ENCODE measurements around the gene OPCML. TPM values are rescaled to one million over a fixed set of nuclear protein-coding genes. Genes with fewer than 3 reads are reported as not detected.

OPCML gene
- total and polyA plus RNA-seq, 2 donors (not counting 1 experiment from before 2014, with no cell fraction given), result 0.99 to 2.8 TPM

GRCh38 chr11:132913295-132913694 lies 619.0 kb downstream of the OPCML start:
- Histone ChIP-seq H3K4me3 (replicated peaks in 1 of 4; ENCODE audit: control extremely low read depth in 1 of 4, insufficient read depth in 1 of 4, low read depth in 3 of 4, low read length in 4 of 4) (no peak overlapping the region), H3K4me2 (ENCODE audit: extremely low read depth, insufficient read depth, low read length) (no peak overlapping the region), H3K79me2 (ENCODE audit: control insufficient read depth, insufficient read depth, low read length) (no peaks in the 10 kb centered on the region), H3K27ac (ENCODE audit: insufficient read depth, low read length) (no peak overlapping the region), H3K27me3 (ENCODE audit: control insufficient read depth, insufficient read depth, low read length) (no peaks in the 10 kb centered on the region), H3K9ac (ENCODE audit: insufficient read depth, low read length) (no peak overlapping the region), H3K36me3 (ENCODE audit: control insufficient read depth, insufficient read depth, low read length) (no peaks in the 10 kb centered on the region), H3K4me1 (ENCODE audit: control insufficient read depth, extremely low read depth, insufficient read depth, low read length) (peaks cover 3% of the 10 kb centered on the region), H2AFZ (ENCODE audit: low read length) (no peak overlapping the region), H4K20me1 (ENCODE audit: control insufficient read depth, extremely low read depth, insufficient read depth, low read length) (no peaks in the 10 kb centered on the region), H3K9me3 (ENCODE audit: control insufficient read depth, insufficient read depth, low read depth, low read length) (no peaks in the 10 kb centered on the region)
- DNase-seq (ENCODE audit: low read depth in 2 of 2), result no peak
- TF ChIP-seq CTCF (conservative IDR thresholded peaks at IDR 0.05 in 1 of 2, IDR thresholded peaks at IDR 0.05 in 1 of 2; ENCODE audit: low read depth in 1 of 2, low read length in 2 of 2) (no peak), EZH2 (IDR thresholded peaks at IDR 0.05; ENCODE audit: low read length, missing control alignments) (no peak)

GRCh38 chr11:132911186-132911585 lies 621.1 kb downstream of the OPCML start:
- Histone ChIP-seq H3K36me3 (ENCODE audit: control insufficient read depth, insufficient read depth, low read length) (no peaks in the 10 kb centered on the region), H2AFZ (ENCODE audit: low read length) (no peak overlapping the region), H3K79me2 (ENCODE audit: control insufficient read depth, insufficient read depth, low read length) (no peaks in the 10 kb centered on the region), H3K27me3 (ENCODE audit: control insufficient read depth, insufficient read depth, low read length) (no peaks in the 10 kb centered on the region), H3K27ac (ENCODE audit: insufficient read depth, low read length) (no peak overlapping the region), H3K9ac (ENCODE audit: insufficient read depth, low read length) (no peak overlapping the region), H3K9me3 (ENCODE audit: control insufficient read depth, insufficient read depth, low read depth, low read length) (no peaks in the 10 kb centered on the region), H3K4me3 (replicated peaks in 1 of 4; ENCODE audit: control extremely low read depth in 1 of 4, insufficient read depth in 1 of 4, low read depth in 3 of 4, low read length in 4 of 4) (no peak overlapping the region), H3K4me1 (ENCODE audit: control insufficient read depth, extremely low read depth, insufficient read depth, low read length) (peaks cover 3% of the 10 kb centered on the region), H3K4me2 (ENCODE audit: extremely low read depth, insufficient read depth, low read length) (peak overlapping the region; percentile 20), H4K20me1 (ENCODE audit: control insufficient read depth, extremely low read depth, insufficient read depth, low read length) (no peaks in the 10 kb centered on the region)
- TF ChIP-seq CTCF (conservative IDR thresholded peaks at IDR 0.05 in 1 of 2, IDR thresholded peaks at IDR 0.05 in 1 of 2; ENCODE audit: low read depth in 1 of 2, low read length in 2 of 2) (no peak), EZH2 (IDR thresholded peaks at IDR 0.05; ENCODE audit: low read length, missing control alignments) (no peak)
- peak; percentile 72 to 90 for DNase-seq (ENCODE audit: low read depth in 2 of 2)

GRCh38 chr11:132910011-132910760 lies 622.1 kb downstream of the OPCML start:
- Histone ChIP-seq H3K9ac (ENCODE audit: insufficient read depth, low read length) (no peak overlapping the region), H3K9me3 (ENCODE audit: control insufficient read depth, insufficient read depth, low read depth, low read length) (no peaks in the 10 kb centered on the region), H3K4me2 (ENCODE audit: extremely low read depth, insufficient read depth, low read length) (no peak overlapping the region), H3K4me1 (ENCODE audit: control insufficient read depth, extremely low read depth, insufficient read depth, low read length) (peaks cover 3% of the 10 kb centered on the region), H3K79me2 (ENCODE audit: control insufficient read depth, insufficient read depth, low read length) (no peaks in the 10 kb centered on the region), H3K27ac (ENCODE audit: insufficient read depth, low read length) (no peak overlapping the region), H3K4me3 (replicated peaks in 1 of 4; ENCODE audit: control extremely low read depth in 1 of 4, insufficient read depth in 1 of 4, low read depth in 3 of 4, low read length in 4 of 4) (no peak overlapping the region), H3K27me3 (ENCODE audit: control insufficient read depth, insufficient read depth, low read length) (no peaks in the 10 kb centered on the region), H3K36me3 (ENCODE audit: control insufficient read depth, insufficient read depth, low read length) (no peaks in the 10 kb centered on the region), H2AFZ (ENCODE audit: low read length) (no peak overlapping the region), H4K20me1 (ENCODE audit: control insufficient read depth, extremely low read depth, insufficient read depth, low read length) (no peaks in the 10 kb centered on the region)
- DNase-seq (ENCODE audit: low read depth in 2 of 2), result no peak
- TF ChIP-seq CTCF (conservative IDR thresholded peaks at IDR 0.05 in 1 of 2, IDR thresholded peaks at IDR 0.05 in 1 of 2; ENCODE audit: low read depth in 1 of 2, low read length in 2 of 2) (no peak), EZH2 (IDR thresholded peaks at IDR 0.05; ENCODE audit: low read length, missing control alignments) (no peak)
